ENCODE data around the gene PTPN2. TPM values are rescaled to one million over a fixed set of nuclear protein-coding genes. Genes with fewer than 3 reads are reported as not detected.
"Not testable (repeated sequence)": the region's sequence is repeated elsewhere in the genome, so short reads cannot be mapped to it uniquely, and the experiment has no call there.

Gene PTPN2
- total and polyA plus RNA-seq, 2 of the 4 experiments (the other 2 are of a cell fraction) = 13.2 to 30.6 TPM

DNA sequence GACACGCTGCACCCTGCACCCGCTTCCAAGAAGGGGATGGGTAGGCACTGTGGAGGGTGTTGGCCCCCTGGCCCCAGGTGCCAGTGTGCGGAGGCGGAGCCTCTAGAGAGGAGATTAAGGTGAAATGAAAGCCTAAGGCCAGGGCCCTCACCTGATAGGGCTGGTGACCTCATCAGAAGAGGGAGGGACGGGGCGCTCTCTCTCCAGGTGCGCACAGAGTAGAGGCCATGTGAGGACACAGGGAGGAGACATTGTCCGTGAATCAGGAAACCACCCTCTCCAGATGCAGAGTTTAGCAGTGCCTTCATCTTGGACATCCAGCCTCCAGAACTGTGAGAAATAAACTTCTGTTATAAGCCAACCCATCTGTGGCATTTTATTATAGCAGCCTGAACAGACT lies 118.9 kb downstream of the PTPN2 start:
- TF ChIP-seq, protein P1, sequence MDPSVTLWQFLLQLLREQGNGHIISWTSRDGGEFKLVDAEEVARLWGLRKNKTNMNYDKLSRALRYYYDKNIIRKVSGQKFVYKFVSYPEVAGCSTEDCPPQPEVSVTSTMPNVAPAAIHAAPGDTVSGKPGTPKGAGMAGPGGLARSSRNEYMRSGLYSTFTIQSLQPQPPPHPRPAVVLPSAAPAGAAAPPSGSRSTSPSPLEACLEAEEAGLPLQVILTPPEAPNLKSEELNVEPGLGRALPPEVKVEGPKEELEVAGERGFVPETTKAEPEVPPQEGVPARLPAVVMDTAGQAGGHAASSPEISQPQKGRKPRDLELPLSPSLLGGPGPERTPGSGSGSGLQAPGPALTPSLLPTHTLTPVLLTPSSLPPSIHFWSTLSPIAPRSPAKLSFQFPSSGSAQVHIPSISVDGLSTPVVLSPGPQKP (IDR thresholded peaks at IDR 0.05; ENCODE audit: borderline replicate concordance, low read depth, low read length) = no peak
- TF ChIP-seq MXI1 (IDR thresholded peaks at IDR 0.05; ENCODE audit: borderline replicate concordance, low read depth, low read length) (no peak), RAD21 (IDR thresholded peaks at IDR 0.05; ENCODE audit: low read length) (no peak), RFX5 (IDR thresholded peaks at IDR 0.05; ENCODE audit: low read depth, low read length) (no peak), CHD1 (IDR thresholded peaks at IDR 0.05; ENCODE audit: low read depth, low read length) (no peak), SMC3 (IDR thresholded peaks at IDR 0.05; ENCODE audit: low read depth, low read length) (no peak), CEBPB (IDR thresholded peaks at IDR 0.05; ENCODE audit: low read depth, low read length) (no peak), BHLHE40 (IDR thresholded peaks at IDR 0.05; ENCODE audit: low read depth, low read length) (no peak), MAZ (IDR thresholded peaks at IDR 0.05; ENCODE audit: borderline replicate concordance, low read depth, low read length) (no peak), POLR2A (IDR thresholded peaks at IDR 0.05; ENCODE audit: low read depth, low read length) (no peak)
- in situ Hi-C loops (cut with MboI; ENCODE audit: low sequenced_read_pairs) (loop anchor here (25.0 kb wide), 1 partner anchor 872 kb away; no protein-coding TSS in a partner anchor), dilution Hi-C loops (cut with HindIII; ENCODE audit: low sequenced_read_pairs, unreplicated experiment) (no loop called here), intact Hi-C loops (cut with micrococcal nuclease) (no loop called here)
- H2BK120ac ChIP-seq (ENCODE audit: low read depth, low read length) = no peak overlapping the region
- H2BK20ac ChIP-seq (ENCODE audit: low read depth, low read length) = no peak overlapping the region
- no peak overlapping the region for H3K14ac ChIP-seq (replicated peaks; ENCODE audit: low read depth, low read length)
- BruUV-seq (replicated peaks) = no TSS peak
- H4K91ac ChIP-seq (ENCODE audit: insufficient read depth, low read depth, low read length) = no peak overlapping the region
- H3K9me3 ChIP-seq (ENCODE audit: control insufficient read depth, insufficient read depth, low read length) = no peaks in the 10 kb centered on the region
- ChIA-PET CTCF (no interaction called here), POLR2A (ENCODE audit: unreplicated experiment) (no interaction called here)
- no peak overlapping the region for H4K8ac ChIP-seq (ENCODE audit: low read depth in 2 of 2, low read length in 2 of 2)
- H3K9ac ChIP-seq (ENCODE audit: low read depth, low read length) = no peak overlapping the region
- ATAC-seq (ENCODE audit: low read depth) = no peak
- no peaks in the 10 kb centered on the region for H4K20me1 ChIP-seq (ENCODE audit: insufficient read depth, low read length)
- H3K27ac ChIP-seq (ENCODE audit: insufficient read depth, low read length) = no peak overlapping the region
- H3K4ac ChIP-seq (ENCODE audit: low read depth, low read length) = no peak overlapping the region
- H2AFZ ChIP-seq (replicated peaks; ENCODE audit: low read length, poor library complexity) = no peak overlapping the region
- no peaks in the 10 kb centered on the region for H3K79me1 ChIP-seq (ENCODE audit: low read depth in 1 of 2, low read length in 2 of 2)
- no peak for DNase-seq
- H3K36me3 ChIP-seq (ENCODE audit: control insufficient read depth, insufficient read depth, low read length) = no peaks in the 10 kb centered on the region
- peaks cover 2% of the 10 kb centered on the region for H3K27me3 ChIP-seq (ENCODE audit: control insufficient read depth, insufficient read depth, low read length)
- H3K4me1 ChIP-seq (ENCODE audit: control insufficient read depth, insufficient read depth, low read length) = peaks cover 2% of the 10 kb centered on the region; the same call in 1 of the 2 replicates
- H2AK5ac ChIP-seq (ENCODE audit: low read depth, low read length) = no peak overlapping the region
- H3K9me1 ChIP-seq (ENCODE audit: insufficient read depth, low read length) = no peaks in the 10 kb centered on the region
- H3K4me2 ChIP-seq (ENCODE audit: low read depth, low read length) = no peak overlapping the region
- no peak overlapping the region for H2AK9ac ChIP-seq (replicated peaks; ENCODE audit: low read depth, low read length, poor library complexity)
- no peak overlapping the region for H2BK15ac ChIP-seq (ENCODE audit: low read depth, low read length)
- H2BK5ac ChIP-seq (ENCODE audit: low read depth, low read length, poor library complexity, severe bottlenecking) = no peak overlapping the region
- no peak overlapping the region for H3K56ac ChIP-seq (ENCODE audit: extremely low read depth, insufficient read depth, low read length)
- no peak overlapping the region for H3K23ac ChIP-seq (ENCODE audit: low read depth, low read length)
- no peak overlapping the region for H3K4me3 ChIP-seq (ENCODE audit: insufficient read depth, low read depth, low read length)
- 17% methylated on average over 1 of the region's 8 CpGs; no CpG with 5 or more reads in 1 of the 2 experiments for WGBS, 2 experiments (ENCODE audit: extremely low coverage in 2 of 2, insufficient read length in 1 of 2)
- H4K5ac ChIP-seq (ENCODE audit: low read depth, low read length) = no peak overlapping the region
- no peak overlapping the region for H3K18ac ChIP-seq (ENCODE audit: low read depth, low read length)

DNA sequence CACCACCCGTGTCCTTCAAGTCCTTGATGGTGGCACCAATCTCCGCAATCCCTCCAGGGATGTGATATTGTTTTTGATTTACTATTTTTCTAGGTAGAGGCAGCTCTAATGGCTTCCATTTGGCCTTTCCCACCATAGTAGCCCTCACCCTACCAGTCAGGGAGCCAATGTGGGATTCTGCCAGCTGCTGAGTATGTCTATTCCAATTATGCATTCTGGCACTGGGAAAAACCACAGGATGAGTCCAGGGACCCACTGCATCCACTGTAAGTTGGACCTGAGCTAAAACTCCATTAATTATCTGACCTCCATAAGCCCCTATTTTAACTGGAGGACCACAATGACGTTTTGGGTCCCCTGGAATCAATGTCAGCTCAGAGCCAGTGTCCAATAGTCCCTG lies 125.5 kb downstream of the PTPN2 start:
- H3K14ac ChIP-seq (replicated peaks; ENCODE audit: low read depth, low read length); H4K91ac ChIP-seq (ENCODE audit: insufficient read depth, low read depth, low read length); H2BK20ac ChIP-seq (ENCODE audit: low read depth, low read length); DNase-seq; H3K4ac ChIP-seq (ENCODE audit: low read depth, low read length); BruUV-seq (replicated peaks); H3K79me1 ChIP-seq (ENCODE audit: low read depth in 1 of 2, low read length in 2 of 2); ATAC-seq (ENCODE audit: low read depth); H2BK5ac ChIP-seq (ENCODE audit: low read depth, low read length, poor library complexity, severe bottlenecking); H3K4me1 ChIP-seq (ENCODE audit: control insufficient read depth, insufficient read depth, low read length); H3K18ac ChIP-seq (ENCODE audit: low read depth, low read length); H3K4me2 ChIP-seq (ENCODE audit: low read depth, low read length); H2BK15ac ChIP-seq (ENCODE audit: low read depth, low read length); H2AK5ac ChIP-seq (ENCODE audit: low read depth, low read length); H3K27ac ChIP-seq (ENCODE audit: insufficient read depth, low read length); H3K9ac ChIP-seq (ENCODE audit: low read depth, low read length); CTCF ChIA-PET; H3K27me3 ChIP-seq (ENCODE audit: control insufficient read depth, insufficient read depth, low read length); H4K20me1 ChIP-seq (ENCODE audit: insufficient read depth, low read length); H3K4me3 ChIP-seq (ENCODE audit: insufficient read depth, low read depth, low read length); H3K23ac ChIP-seq (ENCODE audit: low read depth, low read length); POLR2A ChIA-PET (ENCODE audit: unreplicated experiment); H3K56ac ChIP-seq (ENCODE audit: extremely low read depth, insufficient read depth, low read length); intact Hi-C loops (cut with micrococcal nuclease); dilution Hi-C loops (cut with HindIII; ENCODE audit: low sequenced_read_pairs, unreplicated experiment); H4K8ac ChIP-seq (ENCODE audit: low read depth in 2 of 2, low read length in 2 of 2); H2AFZ ChIP-seq (replicated peaks; ENCODE audit: low read length, poor library complexity); H3K9me1 ChIP-seq (ENCODE audit: insufficient read depth, low read length); H2BK120ac ChIP-seq (ENCODE audit: low read depth, low read length); H4K5ac ChIP-seq (ENCODE audit: low read depth, low read length); H3K36me3 ChIP-seq (ENCODE audit: control insufficient read depth, insufficient read depth, low read length); H3K9me3 ChIP-seq (ENCODE audit: control insufficient read depth, insufficient read depth, low read length); H2AK9ac ChIP-seq (replicated peaks; ENCODE audit: low read depth, low read length, poor library complexity): not testable (repeated sequence)
- WGBS, 2 experiments (ENCODE audit: extremely low coverage in 2 of 2, insufficient read length in 1 of 2) = no CpG with 5 or more reads among the region's 3 CpGs
- in situ Hi-C loops (cut with MboI; ENCODE audit: low sequenced_read_pairs) = loop anchor here (25.0 kb wide), 1 partner anchor 879 kb away; no protein-coding TSS in a partner anchor
